CD1c-positive myeloid dendritic cell (primary cell): ENCODE results near the gene GBE1.
"Not testable (repeated sequence)": the region's sequence is repeated elsewhere in the genome, so short reads cannot be mapped to it uniquely, and the experiment has no call there.

Source experiments
- DNase-seq: peaks from one replicate; pipeline ENCODE4 v3.0.0-alpha.2; 2016; ENCODE audit errors: extremely low spot score

Gene GBE1

DNA sequence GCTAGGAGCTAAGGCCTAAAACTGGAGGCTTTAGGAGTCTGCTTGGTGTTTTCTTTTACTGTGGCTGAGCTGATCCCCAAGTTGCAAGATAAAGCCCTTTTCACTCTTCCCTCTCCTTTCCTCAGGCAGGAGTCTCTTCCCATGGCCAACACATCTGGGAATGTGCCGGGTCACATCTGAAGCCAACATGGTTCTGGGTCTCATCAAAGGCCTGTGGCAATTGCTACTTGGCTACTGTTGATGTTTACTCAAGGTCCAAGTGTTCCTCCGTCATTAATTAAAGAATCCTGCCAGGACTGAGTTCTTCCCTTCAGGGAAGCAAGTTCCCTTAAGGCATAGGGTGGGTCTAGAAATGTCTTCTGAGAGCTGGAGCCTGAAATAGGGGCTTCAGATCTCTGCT is 230.2 kb downstream of the GBE1 start:
- DNase-seq: no peak

GRCh38 chr3:81530180-81530939 is 231.1 kb downstream of the GBE1 start:
- DNase-seq: no peak

DNA sequence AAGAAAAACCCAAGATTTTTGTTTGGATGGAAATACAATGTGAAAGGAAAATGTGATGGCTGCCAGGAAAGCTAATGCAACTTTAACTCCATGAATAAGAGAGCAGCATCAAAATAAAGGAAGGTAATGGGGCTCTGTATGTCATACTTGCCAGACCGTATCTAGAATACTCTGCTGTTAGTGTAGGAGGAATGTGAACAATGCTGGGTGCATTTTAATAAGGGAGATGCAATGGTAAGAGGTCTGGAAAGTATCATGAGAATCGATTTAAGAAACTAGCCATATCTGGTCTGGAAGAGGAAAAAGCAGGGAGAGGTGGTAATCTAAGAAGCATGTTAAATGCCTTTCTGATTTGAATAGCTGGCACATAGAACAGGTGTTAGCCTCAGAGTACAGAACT is 239.6 kb downstream of the GBE1 start:
- DNase-seq: no peak

- DNase-seq: no peak
Observed at GRCh38 chr3:81518945-81519344, 242.5 kb downstream of the GBE1 start.

- DNase-seq: no peak
Observed at GRCh38 chr3:81516042-81516441, 245.4 kb downstream of the GBE1 start.

DNA sequence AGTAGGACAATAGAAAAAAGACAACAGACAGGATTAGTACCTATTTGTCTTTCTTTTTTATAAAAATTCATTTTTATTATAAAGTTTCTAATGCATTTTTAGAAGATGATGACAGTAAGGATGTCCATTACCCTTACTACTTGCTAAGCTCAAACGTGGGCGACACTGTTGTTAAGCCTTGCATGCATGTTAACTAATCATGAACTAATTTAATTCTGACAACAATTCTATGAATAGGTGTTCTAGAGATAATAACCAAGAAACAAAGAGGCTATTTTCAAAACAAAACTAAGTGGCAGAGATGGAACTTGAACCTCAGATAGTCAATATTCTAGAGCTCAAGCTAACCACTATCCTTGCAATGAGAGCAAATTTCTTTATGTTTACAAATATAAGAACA is 247.9 kb downstream of the GBE1 start:
- DNase-seq: no peak

DNA sequence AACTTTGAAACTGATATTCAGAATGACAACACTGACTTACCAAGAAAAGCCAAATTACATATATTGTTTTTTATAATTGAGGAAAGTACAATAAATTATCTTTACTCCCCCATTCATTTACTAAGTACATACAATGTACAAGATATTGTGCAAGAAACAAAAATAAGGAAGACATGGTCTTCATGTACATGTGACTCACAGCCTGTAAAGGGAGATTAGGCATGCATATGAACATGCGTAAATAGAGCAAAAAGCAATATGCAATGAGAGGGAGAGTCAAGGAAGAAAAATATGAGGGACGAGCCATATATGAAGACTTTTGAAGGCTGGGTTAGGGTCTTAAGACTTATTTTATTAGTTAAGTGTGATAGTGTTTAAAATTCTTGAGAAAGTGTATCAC is 258.4 kb downstream of the GBE1 start:
- no peak for DNase-seq

- DNase-seq: no peak
Observed at GRCh38 chr3:81502236-81502635, 259.2 kb downstream of the GBE1 start.

DNA sequence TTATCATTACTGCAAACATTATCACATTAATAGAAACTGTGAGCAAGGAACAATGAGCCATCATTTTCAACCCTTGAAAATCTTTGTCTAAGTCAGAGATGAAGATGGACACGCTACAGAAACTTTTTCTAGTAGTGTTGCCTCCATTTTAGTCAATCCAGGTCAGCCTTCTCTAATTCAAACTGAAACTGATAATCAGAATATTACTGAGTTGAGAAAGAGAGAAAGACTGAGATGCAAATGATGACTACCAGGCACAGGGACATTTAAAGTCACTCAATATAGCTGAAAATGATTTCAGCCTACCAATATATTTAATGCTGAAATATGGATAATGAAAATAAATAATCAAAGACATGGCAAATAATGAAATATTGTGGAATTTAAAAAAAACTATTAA is 261.4 kb downstream of the GBE1 start:
- DNase-seq: no peak

- DNase-seq: no peak
Observed at GRCh38 chr3:81497572-81498251, 263.7 kb downstream of the GBE1 start.

DNA sequence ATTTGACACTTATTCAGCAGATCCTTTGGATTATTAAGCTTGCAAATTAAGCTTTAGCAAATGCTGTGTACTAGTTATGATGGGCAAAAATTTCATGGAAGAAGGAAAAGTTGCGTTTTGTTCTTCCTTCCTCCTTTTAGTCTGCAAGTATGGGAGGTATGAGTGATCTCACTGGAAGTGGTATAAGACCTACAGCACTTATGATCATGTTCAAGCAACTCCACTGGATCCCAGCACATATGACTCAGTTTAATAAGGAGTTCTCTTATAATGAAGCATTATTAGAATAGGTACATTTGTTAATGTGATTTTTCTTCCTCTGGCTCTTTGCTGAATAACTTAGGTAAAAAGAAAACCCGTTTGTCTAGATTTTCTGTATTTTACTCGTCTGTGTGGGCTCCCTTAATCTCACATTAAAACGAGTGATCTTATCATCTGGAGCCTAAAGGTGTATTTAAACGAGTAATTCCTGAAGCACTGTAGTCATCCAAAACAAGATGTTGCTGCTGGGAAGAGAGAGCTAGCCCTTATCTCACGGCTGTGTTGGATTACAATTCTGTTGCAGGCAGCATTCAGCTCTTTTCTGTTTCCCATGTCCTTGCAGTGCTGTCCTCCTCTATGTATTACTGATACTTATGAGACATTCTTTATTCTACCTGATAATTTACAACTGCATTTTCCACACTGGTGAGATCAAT is 264.9 kb downstream of the GBE1 start:
- DNase-seq: no peak

GRCh38 chr3:81492471-81492870 is 269.0 kb downstream of the GBE1 start:
- not testable (repeated sequence) for DNase-seq

DNA sequence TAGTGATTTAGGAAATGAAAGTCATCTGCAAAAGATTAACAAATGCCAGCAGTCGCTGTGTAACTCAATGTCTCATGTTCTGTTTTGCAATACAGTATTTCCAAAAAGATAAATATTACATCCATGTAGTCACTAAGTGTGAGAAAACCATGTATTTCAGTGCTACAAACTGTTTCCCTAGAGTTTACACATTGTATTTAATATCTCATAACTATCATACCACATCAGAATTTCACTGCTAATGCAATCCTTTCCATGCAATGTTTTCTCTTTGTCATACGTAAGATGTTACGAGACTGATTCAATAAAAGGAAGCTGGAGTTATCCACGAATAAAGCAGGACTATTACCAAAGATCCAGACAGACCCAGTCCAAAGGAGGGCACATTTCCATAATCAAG is 269.4 kb downstream of the GBE1 start:
- peak; percentile 60 for DNase-seq

DNA sequence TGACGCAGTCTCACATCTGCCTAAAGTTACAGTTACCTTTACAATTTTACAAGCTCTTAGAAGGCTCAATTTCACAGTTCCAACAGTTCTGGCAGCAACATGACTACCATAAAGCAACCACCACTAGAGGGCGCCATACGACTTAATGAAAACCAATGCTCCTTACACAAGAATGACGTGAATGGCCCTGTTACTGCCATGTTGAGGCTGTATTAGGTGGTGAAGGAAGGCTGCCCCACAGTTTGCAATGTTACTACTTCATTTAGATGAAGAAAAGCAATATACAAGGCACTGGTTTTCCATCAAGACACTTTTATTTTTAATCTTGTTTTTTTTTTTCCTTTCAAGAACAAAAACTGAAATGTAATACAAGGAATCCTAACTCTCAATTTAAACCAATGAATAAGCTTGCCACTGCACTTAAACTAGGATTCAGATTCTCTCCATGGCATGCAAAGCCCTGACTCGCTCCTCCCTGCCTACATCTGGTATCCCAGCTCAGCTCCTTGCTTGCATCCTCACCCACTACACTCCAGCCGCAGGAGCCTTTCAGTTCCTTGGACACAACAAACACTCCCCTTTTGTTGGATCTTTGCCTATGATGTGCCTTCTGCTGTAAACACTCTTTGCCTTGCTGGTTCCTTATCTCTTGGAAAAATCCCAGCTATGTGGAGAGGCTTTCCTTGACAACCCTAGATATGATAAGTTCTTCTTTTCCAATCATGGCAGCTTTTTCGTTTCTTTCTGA is 270.7 kb downstream of the GBE1 start:
- peak; percentile 89 for DNase-seq

DNA sequence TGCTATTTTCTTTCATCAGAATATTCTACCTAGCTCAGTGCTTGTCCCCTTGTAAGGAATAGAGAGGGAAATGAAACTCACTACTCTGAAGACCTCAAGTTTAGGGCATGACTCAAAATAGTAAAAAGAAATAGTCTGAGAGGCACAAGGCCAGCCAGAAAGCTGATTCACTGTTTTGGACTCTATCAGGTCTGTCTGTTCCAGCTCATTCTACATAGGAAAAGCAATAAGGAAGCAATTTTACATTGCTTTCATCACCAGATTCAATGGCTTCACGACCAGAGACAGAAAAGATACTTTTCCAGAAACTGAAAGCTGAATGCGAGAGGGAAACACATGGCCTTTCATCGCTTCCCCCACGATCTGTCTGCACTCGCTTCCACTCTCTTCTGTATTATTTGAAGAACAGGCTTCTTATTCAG is 276.0 kb downstream of the GBE1 start:
- peak; percentile 59 for DNase-seq

DNA sequence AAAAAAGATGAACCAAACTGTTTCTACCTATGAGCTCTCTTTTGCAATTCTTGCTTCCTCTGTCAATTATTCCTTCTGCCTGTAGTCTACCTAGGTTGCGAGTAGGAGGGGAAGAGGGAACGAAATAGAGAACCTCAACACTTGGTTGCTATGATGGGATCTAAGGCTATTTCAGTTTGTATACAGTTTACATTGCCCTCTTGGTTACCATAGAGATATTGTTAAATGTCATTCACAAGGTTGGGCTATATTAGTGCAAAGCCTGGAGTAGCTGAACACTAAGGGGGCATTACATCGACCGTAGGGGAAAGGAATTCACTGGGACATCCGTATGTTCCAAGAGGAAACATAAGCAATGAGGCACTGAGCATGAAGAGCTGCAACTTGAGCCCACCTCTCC is 276.9 kb downstream of the GBE1 start:
- DNase-seq: peak; percentile 10

GRCh38 chr3:81483046-81483445 is 278.4 kb downstream of the GBE1 start:
- DNase-seq: no peak

DNA sequence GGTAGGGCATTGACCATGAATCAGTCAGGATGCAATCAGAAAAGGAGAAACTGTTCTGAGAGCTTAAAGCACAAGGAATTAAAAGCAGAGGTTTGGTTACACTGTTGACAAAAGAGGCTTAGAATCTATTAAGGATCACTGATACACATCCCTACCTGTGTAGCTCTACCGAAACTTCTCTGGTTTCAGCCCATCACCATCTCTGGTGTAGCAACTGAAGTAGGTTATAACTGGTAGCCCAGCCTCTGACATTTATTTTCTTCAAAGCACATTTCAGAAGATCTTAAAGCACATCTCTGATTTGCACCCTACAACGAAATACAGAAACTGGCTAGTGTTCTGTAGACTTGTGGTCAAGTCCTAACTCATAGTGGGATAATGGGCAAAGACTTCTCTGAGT is 283.7 kb downstream of the GBE1 start:
- DNase-seq: no peak

DNA sequence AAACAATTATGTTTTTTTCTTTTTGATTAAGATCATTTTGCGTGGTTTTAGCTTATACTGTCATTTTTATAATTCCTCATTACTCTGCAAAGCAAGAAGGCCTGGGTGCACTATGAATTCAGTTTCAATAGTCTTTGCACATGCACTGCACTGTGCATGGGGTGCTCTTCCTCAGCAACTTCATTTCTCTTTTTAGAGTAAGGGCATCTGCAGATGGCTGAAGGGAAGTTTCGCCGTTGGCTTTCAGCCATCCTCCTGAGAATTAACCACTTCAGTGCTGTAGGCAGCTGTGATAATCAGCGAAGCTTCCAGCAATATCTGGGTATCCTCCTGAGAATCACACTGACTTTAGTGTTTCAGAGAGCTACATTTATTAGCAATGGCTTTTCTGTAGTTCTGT is 284.8 kb downstream of the GBE1 start:
- no peak for DNase-seq

GRCh38 chr3:81472600-81473362 is 288.7 kb downstream of the GBE1 start:
- DNase-seq: no peak

GRCh38 chr3:81470524-81471278 is 290.7 kb downstream of the GBE1 start:
- DNase-seq: no peak
